DND-41 (cell line): ENCODE measurements around the gene KIF26A.

Experiments used
- ATAC-seq: fragments of 200-7000 bp; cut with Tn5 transposase; 3 replicates; pipeline ENCODE4 v1.9.1; 2021; ENCODE audit warnings: low read depth; ENCODE audit not compliant: insufficient read depth
- DNase-seq: peaks from one replicate; pipeline ENCODE4 v3.0.0-alpha.2; 2020
- H2AFZ ChIP-seq: 2 replicates; pipeline ENCODE4 v1.6.0; 2012; ENCODE audit warnings: low read depth, low read length
- H3K27ac ChIP-seq: 2 replicates; pipeline ENCODE4 v1.5.1; 2012; ENCODE audit warnings: low read length, inconsistent platforms
- H3K27me3 ChIP-seq: fragments of 200-600 bp; sonication (generic); 2 replicates; pipeline ENCODE4 v1.6.0; 2012; ENCODE audit warnings: low read length, mild to moderate bottlenecking, inconsistent platforms; ENCODE audit not compliant: insufficient read depth, poor library complexity
- H3K36me3 ChIP-seq: 2 replicates; pipeline ENCODE4 v1.5.1; 2012; ENCODE audit warnings: low read length, inconsistent platforms; ENCODE audit not compliant: insufficient read depth
- H3K4me1 ChIP-seq: 2 replicates; pipeline ENCODE4 v1.5.1; 2012; ENCODE audit warnings: mild to moderate bottlenecking, low read length; ENCODE audit not compliant: insufficient read depth
- H3K4me2 ChIP-seq: 2 replicates; pipeline ENCODE4 v1.6.0; 2012; ENCODE audit warnings: mild to moderate bottlenecking, moderate library complexity, low read length, inconsistent platforms; ENCODE audit not compliant: insufficient read depth
- H3K4me3 ChIP-seq, 2 experiments: fragments of 200-600 bp in 1 of 2; shearing (Covaris generic) in 1 of 2; 2 replicates each; pipeline ENCODE4 v1.5.1; 2012 to 2016; ENCODE audit warnings: inconsistent platforms in 2 of 2, low read length in 2 of 2, mild to moderate bottlenecking in 2 of 2, low read depth in 1 of 2, moderate library complexity in 1 of 2
- H3K79me2 ChIP-seq: 2 replicates; pipeline ENCODE4 v1.6.0; 2012; ENCODE audit warnings: low read length, inconsistent platforms; ENCODE audit not compliant: insufficient read depth
- H3K9ac ChIP-seq: 2 replicates; pipeline ENCODE4 v1.6.0; 2012; ENCODE audit warnings: low read depth, mild to moderate bottlenecking, inconsistent platforms, low read length, moderate library complexity
- H3K9me3 ChIP-seq: 2 replicates; pipeline ENCODE4 v1.5.1; 2012; ENCODE audit warnings: low read length, moderate library complexity, mild to moderate bottlenecking, inconsistent platforms; ENCODE audit not compliant: insufficient read depth, severe bottlenecking
- H4K20me1 ChIP-seq: 2 replicates; pipeline ENCODE4 v1.6.0; 2012; ENCODE audit warnings: low read length; ENCODE audit not compliant: insufficient read depth
- EZH2 ChIP-seq: IDR thresholded peaks from 3 replicates; pipeline ENCODE4 v1.6.1; 2012; ENCODE audit warnings: borderline replicate concordance, low read depth, mild to moderate bottlenecking, moderate library complexity, low read length, inconsistent platforms; ENCODE audit not compliant: severe bottlenecking
- TF ChIP-seq, protein P1 (sequence below): IDR thresholded peaks from 2 replicates; pipeline ENCODE4 v1.5.1; 2012; ENCODE audit warnings: borderline replicate concordance, low read length, moderate library complexity, mild to moderate bottlenecking; ENCODE audit not compliant: poor library complexity, severe bottlenecking; ENCODE audit errors: extremely low read depth

KIF26A gene

DNA sequence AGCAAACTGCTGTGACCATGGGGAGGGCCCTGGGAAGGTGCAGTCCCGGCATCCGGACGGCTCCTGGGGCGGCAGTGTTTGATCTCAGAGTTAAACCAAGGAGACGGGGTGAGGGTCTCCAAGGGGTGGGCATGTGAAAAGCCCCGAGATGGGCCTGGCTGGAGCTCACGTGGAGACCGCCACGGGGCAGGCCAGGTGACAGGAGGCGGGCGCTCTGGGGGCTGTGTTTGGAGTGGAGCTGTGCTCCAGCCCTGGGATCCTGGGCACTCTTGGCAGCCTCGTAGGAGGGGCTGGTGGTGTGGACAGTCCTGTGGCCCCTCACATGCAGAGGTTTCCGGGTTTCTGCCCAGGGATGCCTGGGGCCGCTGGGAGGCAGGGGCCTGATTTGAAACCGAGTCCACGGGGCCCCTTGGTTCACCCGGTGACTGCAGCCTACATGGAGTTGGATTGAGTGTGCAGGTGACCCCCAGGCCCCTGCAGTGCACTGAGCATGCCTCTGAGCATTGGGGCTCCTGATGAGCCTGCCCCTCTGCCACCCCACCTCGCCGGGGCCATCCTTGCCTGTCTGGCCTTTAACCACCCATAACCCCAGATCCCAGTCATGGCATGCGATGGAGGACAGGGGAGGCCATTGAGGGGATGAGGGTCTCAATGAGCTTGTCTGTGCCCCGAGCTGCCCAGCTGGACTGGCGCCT lies 8.4 kb downstream of the KIF26A start:
- H4K20me1 ChIP-seq: 0 out of 2 replicates have a peak, but pooled peaks cover 2% of the 10 kb centered on the region
- DNase-seq (no peak), ATAC-seq (no peak)
- TF ChIP-seq, protein P1, sequence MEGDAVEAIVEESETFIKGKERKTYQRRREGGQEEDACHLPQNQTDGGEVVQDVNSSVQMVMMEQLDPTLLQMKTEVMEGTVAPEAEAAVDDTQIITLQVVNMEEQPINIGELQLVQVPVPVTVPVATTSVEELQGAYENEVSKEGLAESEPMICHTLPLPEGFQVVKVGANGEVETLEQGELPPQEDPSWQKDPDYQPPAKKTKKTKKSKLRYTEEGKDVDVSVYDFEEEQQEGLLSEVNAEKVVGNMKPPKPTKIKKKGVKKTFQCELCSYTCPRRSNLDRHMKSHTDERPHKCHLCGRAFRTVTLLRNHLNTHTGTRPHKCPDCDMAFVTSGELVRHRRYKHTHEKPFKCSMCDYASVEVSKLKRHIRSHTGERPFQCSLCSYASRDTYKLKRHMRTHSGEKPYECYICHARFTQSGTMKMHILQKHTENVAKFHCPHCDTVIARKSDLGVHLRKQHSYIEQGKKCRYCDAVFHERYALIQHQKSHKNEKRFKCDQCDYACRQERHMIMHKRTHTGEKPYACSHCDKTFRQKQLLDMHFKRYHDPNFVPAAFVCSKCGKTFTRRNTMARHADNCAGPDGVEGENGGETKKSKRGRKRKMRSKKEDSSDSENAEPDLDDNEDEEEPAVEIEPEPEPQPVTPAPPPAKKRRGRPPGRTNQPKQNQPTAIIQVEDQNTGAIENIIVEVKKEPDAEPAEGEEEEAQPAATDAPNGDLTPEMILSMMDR: no peak
- TF ChIP-seq EZH2: no peak
- no peaks in the 10 kb centered on the region for H3K36me3 ChIP-seq
- no peaks in the 10 kb centered on the region for H3K27me3 ChIP-seq
- no peaks in the 10 kb centered on the region for H3K4me1 ChIP-seq
- no peak overlapping the region for H2AFZ ChIP-seq
- no peak overlapping the region for H3K9ac ChIP-seq
- H3K79me2 ChIP-seq: no peaks in the 10 kb centered on the region
- no peak overlapping the region for H3K4me2 ChIP-seq
- H3K27ac ChIP-seq: no peak overlapping the region
- H3K4me3 ChIP-seq: no peak overlapping the region
- H3K9me3 ChIP-seq: no peaks in the 10 kb centered on the region

DNA sequence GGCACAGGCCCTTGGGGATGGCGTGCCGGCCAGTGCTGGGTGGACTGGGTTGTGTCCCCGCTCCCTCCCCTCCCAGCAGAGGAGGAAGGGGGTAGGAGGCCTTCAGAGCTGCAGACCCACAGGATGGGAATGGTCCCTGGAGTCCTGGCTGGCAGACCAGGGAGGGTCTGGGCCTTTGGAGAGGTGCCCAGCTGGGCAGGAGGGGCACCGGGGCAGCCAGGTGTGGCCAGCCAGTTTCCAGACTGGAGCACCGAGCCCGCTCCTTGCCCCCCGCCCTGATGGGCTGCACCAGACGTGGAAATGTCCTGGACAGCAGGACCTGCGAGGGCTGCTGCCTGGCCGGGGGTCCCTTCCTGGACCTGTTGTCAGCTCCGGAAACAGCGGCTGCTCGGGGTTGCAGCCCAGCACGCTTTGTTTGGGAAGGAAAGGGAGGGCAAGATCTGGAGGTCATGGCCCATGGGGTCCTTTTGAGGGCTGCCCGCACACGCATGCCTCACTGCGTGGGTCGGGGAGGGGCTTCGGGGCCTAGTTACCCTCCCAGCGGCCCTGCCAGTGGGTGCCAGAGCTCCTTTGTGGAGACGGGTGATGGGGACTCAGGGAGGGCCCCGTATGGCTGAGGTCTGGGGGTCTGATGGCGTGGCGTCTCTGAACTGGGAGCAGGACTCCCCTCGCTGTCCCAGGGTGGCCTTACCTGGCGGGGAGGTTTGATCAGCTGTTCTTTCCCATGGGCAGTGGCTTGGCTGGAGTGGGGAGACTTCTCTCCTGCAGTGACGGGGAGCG lies 9.1 kb downstream of the KIF26A start:
- no peak for TF ChIP-seq EZH2
- TF ChIP-seq, protein P1: no peak
- Histone ChIP-seq H3K79me2 (no peaks in the 10 kb centered on the region), H3K36me3 (no peaks in the 10 kb centered on the region), H3K4me3 (no peak overlapping the region), H3K4me2 (no peak overlapping the region), H4K20me1 (0 out of 2 replicates have a peak, but pooled peaks cover 2% of the 10 kb centered on the region), H3K9ac (no peak overlapping the region), H2AFZ (no peak overlapping the region), H3K27ac (no peak overlapping the region), H3K9me3 (no peaks in the 10 kb centered on the region), H3K4me1 (no peaks in the 10 kb centered on the region), H3K27me3 (no peaks in the 10 kb centered on the region)
- DNase-seq (no peak), ATAC-seq (no peak)

DNA sequence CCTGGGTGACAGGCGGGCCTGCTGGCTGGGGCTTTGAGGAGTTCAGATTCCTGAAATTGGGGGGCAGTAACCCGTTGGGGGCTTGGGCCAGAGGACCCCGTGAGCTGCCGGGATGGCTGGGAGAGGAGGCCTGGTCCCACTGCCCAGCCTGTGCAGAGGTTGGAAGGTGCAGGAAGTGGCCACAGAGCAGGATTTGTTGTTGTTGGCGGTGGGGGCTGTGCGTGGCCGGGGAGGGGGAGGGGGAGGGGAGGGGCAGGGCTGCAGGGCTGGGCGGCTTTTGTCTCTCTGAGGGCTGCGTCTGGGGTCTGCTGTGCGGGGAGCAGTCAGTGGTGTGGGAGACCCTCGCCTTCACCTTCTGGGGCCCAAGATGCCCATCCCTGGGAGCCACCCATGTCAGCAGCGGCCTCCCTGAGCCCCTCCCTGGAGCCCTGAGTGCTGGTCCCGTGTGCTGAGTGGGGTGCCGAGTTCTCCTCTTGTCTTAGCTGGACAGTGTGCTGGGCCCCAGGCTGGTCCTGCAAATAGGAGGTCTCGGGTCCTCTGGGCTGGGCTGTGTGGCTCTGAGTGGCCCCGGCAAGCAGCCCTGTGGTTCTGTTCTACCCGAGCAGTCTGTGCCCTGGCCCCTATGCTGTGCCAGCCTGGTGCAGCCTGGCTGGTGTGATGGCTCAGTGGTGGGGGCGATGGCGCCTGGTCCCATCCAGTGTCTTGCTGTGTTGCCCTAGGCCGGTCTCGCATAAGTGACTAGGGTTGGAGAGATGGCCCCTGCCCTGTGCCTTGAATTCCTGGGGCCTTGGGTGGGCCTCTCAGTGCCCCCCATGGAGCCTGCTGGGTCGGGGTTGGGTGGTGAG lies 10.3 kb downstream of the KIF26A start:
- Histone ChIP-seq H3K4me2 (no peak overlapping the region), H3K79me2 (no peaks in the 10 kb centered on the region), H3K27ac (no peak overlapping the region)

More for the DNA sequence above, 10.3 kb downstream of the KIF26A start:
- Histone ChIP-seq H3K9me3 (no peaks in the 10 kb centered on the region), H3K36me3 (no peaks in the 10 kb centered on the region), H3K4me3 (no peak overlapping the region), H3K4me1 (no peaks in the 10 kb centered on the region), H3K9ac (no peak overlapping the region), H4K20me1 (0 out of 2 replicates have a peak, but pooled peaks cover 2% of the 10 kb centered on the region), H2AFZ (no peak overlapping the region), H3K27me3 (no peaks in the 10 kb centered on the region)
- DNase-seq (no peak), ATAC-seq (no peak)
- no peak for TF ChIP-seq EZH2
- TF ChIP-seq, protein P1: no peak
